GM19455 (cell line): ENCODE data around the gene PTPRK.

ENCODE experiments used
- ATAC-seq: cut with Tn5 transposase; IDR thresholded peaks from one replicate; pipeline ENCODE4 v1.9.1; 2021; ENCODE audit not compliant: unreplicated experiment

The PTPRK gene

GRCh38 chr6:128305228-128305627 lies 215.2 kb downstream of the PTPRK start:
- no peak for ATAC-seq

- ATAC-seq, result no peak
Observed at GRCh38 chr6:128303870-128304269, 216.5 kb downstream of the PTPRK start.

- no peak for ATAC-seq
Observed at GRCh38 chr6:128302942-128303341, 217.5 kb downstream of the PTPRK start.

- no peak for ATAC-seq
Observed at GRCh38 chr6:128295670-128296069, 224.7 kb downstream of the PTPRK start.

- ATAC-seq, result no peak
Observed at GRCh38 chr6:128290221-128290620, 230.2 kb downstream of the PTPRK start.

- ATAC-seq, result no peak
Observed at GRCh38 chr6:128284128-128284527, 236.3 kb downstream of the PTPRK start.

- ATAC-seq, result no peak
Observed at GRCh38 chr6:128282961-128283360, 237.4 kb downstream of the PTPRK start.

GRCh38 chr6:128280960-128281359 lies 239.4 kb downstream of the PTPRK start:
- no peak for ATAC-seq

GRCh38 chr6:128280066-128280465 lies 240.3 kb downstream of the PTPRK start:
- no peak for ATAC-seq

- no peak for ATAC-seq
Observed at GRCh38 chr6:128278836-128279235, 241.6 kb downstream of the PTPRK start.

GRCh38 chr6:128277379-128277778 lies 243.0 kb downstream of the PTPRK start:
- no peak for ATAC-seq

GRCh38 chr6:128276311-128276710 lies 244.1 kb downstream of the PTPRK start:
- no peak for ATAC-seq

GRCh38 chr6:128275681-128276080 lies 244.7 kb downstream of the PTPRK start:
- ATAC-seq, result no peak

- ATAC-seq, result no peak
Observed at GRCh38 chr6:128275030-128275429, 245.4 kb downstream of the PTPRK start.

- ATAC-seq, result no peak
Observed at GRCh38 chr6:128271527-128271926, 248.9 kb downstream of the PTPRK start.

- ATAC-seq, result no peak
Observed at GRCh38 chr6:128271011-128271410, 249.4 kb downstream of the PTPRK start.

GRCh38 chr6:128266946-128267345 lies 253.5 kb downstream of the PTPRK start:
- no peak for ATAC-seq

GRCh38 chr6:128265706-128266105 lies 254.7 kb downstream of the PTPRK start:
- no peak for ATAC-seq

GRCh38 chr6:128259730-128260685 lies 260.4 kb downstream of the PTPRK start:
- ATAC-seq, result peak; percentile 50

GRCh38 chr6:128259029-128259724 lies 261.2 kb downstream of the PTPRK start:
- ATAC-seq, result peak; percentile 82

- ATAC-seq, result no peak
Observed at GRCh38 chr6:128256095-128256494, 264.3 kb downstream of the PTPRK start.
